HG02588 (cell line): Measurements from ENCODE around the gene DNAH11.

Experiments used
- ATAC-seq: cut with Tn5 transposase; IDR thresholded peaks from one replicate; pipeline ENCODE4 v1.9.1; 2021; ENCODE audit warnings: mild to moderate bottlenecking, moderate library complexity; ENCODE audit not compliant: unreplicated experiment

DNAH11 gene

GRCh38 chr7:21550076-21550475 lies 7.2 kb downstream of the DNAH11 start:
- no peak for ATAC-seq

GRCh38 chr7:21550821-21551531 lies 8.1 kb downstream of the DNAH11 start:
- ATAC-seq, result no peak

- ATAC-seq, result no peak
Observed at GRCh38 chr7:21562385-21562784, 19.5 kb downstream of the DNAH11 start.

GRCh38 chr7:21565614-21566013 lies 22.8 kb downstream of the DNAH11 start:
- no peak for ATAC-seq

- ATAC-seq, result no peak
Observed at GRCh38 chr7:21566094-21566493, 23.3 kb downstream of the DNAH11 start.

- no peak for ATAC-seq
Observed at GRCh38 chr7:21568762-21569161, 25.9 kb downstream of the DNAH11 start.

GRCh38 chr7:21572331-21573313 lies 29.8 kb downstream of the DNAH11 start:
- ATAC-seq, result no peak

GRCh38 chr7:21579341-21580072 lies 36.7 kb downstream of the DNAH11 start:
- ATAC-seq, result no peak

- no peak for ATAC-seq
Observed at GRCh38 chr7:21580073-21580521, 37.3 kb downstream of the DNAH11 start.

- ATAC-seq, result no peak
Observed at GRCh38 chr7:21585070-21585724, 42.4 kb downstream of the DNAH11 start.

GRCh38 chr7:21587139-21587784 lies 44.4 kb downstream of the DNAH11 start:
- ATAC-seq, result no peak

- ATAC-seq, result no peak
Observed at GRCh38 chr7:21596801-21597200, 54.0 kb downstream of the DNAH11 start.

- ATAC-seq, result no peak
Observed at GRCh38 chr7:21603462-21603861, 60.6 kb downstream of the DNAH11 start.

- no peak for ATAC-seq
Observed at GRCh38 chr7:21603972-21604749, 61.3 kb downstream of the DNAH11 start.

GRCh38 chr7:21605008-21605585 lies 62.3 kb downstream of the DNAH11 start:
- ATAC-seq, result no peak

- ATAC-seq, result no peak
Observed at GRCh38 chr7:21608465-21608864, 65.6 kb downstream of the DNAH11 start.

- no peak for ATAC-seq
Observed at GRCh38 chr7:21611129-21611528, 68.3 kb downstream of the DNAH11 start.

- no peak for ATAC-seq
Observed at GRCh38 chr7:21616091-21616490, 73.3 kb downstream of the DNAH11 start.

GRCh38 chr7:21616796-21617436 lies 74.1 kb downstream of the DNAH11 start:
- ATAC-seq, result no peak
